K562 treated with DMSO at 1 percent for 24 hours (cell line): ENCODE measurements around the gene FAAH. TPM values are rescaled to one million over a fixed set of nuclear protein-coding genes. Genes with fewer than 3 reads are reported as not detected.

Experiments
- total RNA-seq: library from RNA; unstranded; fragments of 300-600 nt; gene quantifications from 2 replicates; pipeline ENCODE4 v1.2.3, GENCODE V29; 2022; ENCODE audit warnings: low read depth; ENCODE audit not compliant: insufficient read depth

The FAAH gene
- total RNA-seq: 0.82 and 0.86 TPM in 2 replicates

GRCh38 chr1:46394108-46394871 is at the start of gene FAAH:
Gene FAAH, plus strand, starts transcription at chr1:46394317. Its CDS starts 32 bp downstream, at chr1:46394349.

Other genes with a start within 250 kb of the FAAH start
- not detected in 2 replicates for gene TSPAN1, start 219.2 kb upstream of the FAAH start, total RNA-seq
- not detected in 2 replicates for gene P3R3URF, start 217.8 kb upstream of the FAAH start, total RNA-seq
- gene POMGNT1, start 195.9 kb upstream of the FAAH start, total RNA-seq: 42.8 and 43.6 TPM in 2 replicates
- gene LURAP1, start 191.0 kb upstream of the FAAH start, total RNA-seq: 0.68 and 1.6 TPM in 2 replicates
- 58.5 and 59.0 TPM in 2 replicates for gene RAD54L, start 146.6 kb upstream of the FAAH start, total RNA-seq
- 72.6 and 80.6 TPM in 2 replicates for gene LRRC41, start 90.7 kb upstream of the FAAH start, total RNA-seq
- 1,126 and 1,196 TPM in 2 replicates for gene UQCRH, start 90.6 kb upstream of the FAAH start, total RNA-seq
- 46.6 and 57.5 TPM in 2 replicates for gene NSUN4, start 53.5 kb upstream of the FAAH start, total RNA-seq
- gene DMBX1, start 95.5 kb downstream of the FAAH start, total RNA-seq: 8.3 and 8.4 TPM in 2 replicates
- not detected in 2 replicates for gene KNCN, start 157.3 kb downstream of the FAAH start, total RNA-seq
- gene MKNK1, start 210.0 kb downstream of the FAAH start, total RNA-seq: 57.2 and 61.3 TPM in 2 replicates
- 13.0 and 16.4 TPM in 2 replicates for gene MOB3C, start 222.5 kb downstream of the FAAH start, total RNA-seq